DND-41 (cell line): ENCODE data around the gene MRPL33.

ENCODE experiments used
- CTCF ChIP-seq: IDR thresholded peaks from 2 replicates; pipeline ENCODE4 v1.5.1; 2012; ENCODE audit warnings: borderline replicate concordance, low read length, moderate library complexity, mild to moderate bottlenecking; ENCODE audit not compliant: poor library complexity, severe bottlenecking; ENCODE audit errors: extremely low read depth
- EZH2 ChIP-seq: IDR thresholded peaks from 3 replicates; pipeline ENCODE4 v1.6.1; 2012; ENCODE audit warnings: borderline replicate concordance, low read depth, mild to moderate bottlenecking, moderate library complexity, low read length, inconsistent platforms; ENCODE audit not compliant: severe bottlenecking

- TF ChIP-seq CTCF: no peak
- no peak for TF ChIP-seq EZH2
Observed at GRCh38 chr2:27799646-27800010, 28.1 kb downstream of the MRPL33 start.
